Measurements from ENCODE around the gene GRK7. TPM values are rescaled to one million over a fixed set of nuclear protein-coding genes. Genes with fewer than 3 reads are reported as not detected.

GRK7 gene
- total RNA-seq, 4 donors from 2014 or later: 0.12 to 0.46 TPM; not detected in 2

GRCh38 chr3:141808586-141808985, 45.4 kb downstream of the GRK7 start:
- ATAC-seq (ENCODE audit: low FRiP score) (no peak), DNase-seq (ENCODE audit: low spot score) (no peak)
- no peak for TF ChIP-seq CTCF (IDR thresholded peaks at IDR 0.05)

- DNase-seq (ENCODE audit: low spot score): no peak
- TF ChIP-seq CTCF (IDR thresholded peaks at IDR 0.05): no peak
- no peak for ATAC-seq (ENCODE audit: low FRiP score)
These were observed 47.0 kb downstream of the GRK7 start for GRCh38 chr3:141810161-141810560.

GRCh38 chr3:141811348-141811747, 48.1 kb downstream of the GRK7 start:
- ATAC-seq (ENCODE audit: low FRiP score) (no peak), DNase-seq (ENCODE audit: low spot score) (no peak)
- TF ChIP-seq CTCF (IDR thresholded peaks at IDR 0.05): no peak

GRCh38 chr3:141812084-141812483, 48.9 kb downstream of the GRK7 start:
- no peak for ATAC-seq (ENCODE audit: low FRiP score)
- DNase-seq (ENCODE audit: low spot score): no peak
- TF ChIP-seq CTCF (IDR thresholded peaks at IDR 0.05): no peak

GRCh38 chr3:141812586-141812985, 49.4 kb downstream of the GRK7 start:
- no peak for ATAC-seq (ENCODE audit: low FRiP score)
- no peak for TF ChIP-seq CTCF (IDR thresholded peaks at IDR 0.05)
- no peak for DNase-seq (ENCODE audit: low spot score)

Small RNA genes within 50 kb of the gene (small RNA-seq; reads per million reads assigned to genes)
- gene AC112771.1: not detected

Other genes starting within 250 kb of the GRK7 start
- gene RNF7, start 25.1 kb upstream of the GRK7 start, total RNA-seq: 10 to 100 TPM; 67.9 to 89.8 (median 77.4) TPM
- 100 to 1,000 TPM in 3 of 4 donors, 10 to 100 TPM in 1; 70.8 to 487 (median 228) TPM for gene ATP1B3, start 113.2 kb downstream of the GRK7 start, total RNA-seq

Measured in omental fat pad (tissue), 4 donors.